Activated T-helper 1 cell treated with Interleukin-2 at 50 U/mL for 16 hours (primary cell): ENCODE results near the gene RMC1.
"Not testable (repeated sequence)": the region's sequence is repeated elsewhere in the genome, so short reads cannot be mapped to it uniquely, and the experiment has no call there.

ENCODE experiments used
- DNase-seq: peaks from one replicate; pipeline ENCODE4 v3.0.0-alpha.2; 2020; ENCODE audit warnings: low read depth

Gene RMC1

DNA sequence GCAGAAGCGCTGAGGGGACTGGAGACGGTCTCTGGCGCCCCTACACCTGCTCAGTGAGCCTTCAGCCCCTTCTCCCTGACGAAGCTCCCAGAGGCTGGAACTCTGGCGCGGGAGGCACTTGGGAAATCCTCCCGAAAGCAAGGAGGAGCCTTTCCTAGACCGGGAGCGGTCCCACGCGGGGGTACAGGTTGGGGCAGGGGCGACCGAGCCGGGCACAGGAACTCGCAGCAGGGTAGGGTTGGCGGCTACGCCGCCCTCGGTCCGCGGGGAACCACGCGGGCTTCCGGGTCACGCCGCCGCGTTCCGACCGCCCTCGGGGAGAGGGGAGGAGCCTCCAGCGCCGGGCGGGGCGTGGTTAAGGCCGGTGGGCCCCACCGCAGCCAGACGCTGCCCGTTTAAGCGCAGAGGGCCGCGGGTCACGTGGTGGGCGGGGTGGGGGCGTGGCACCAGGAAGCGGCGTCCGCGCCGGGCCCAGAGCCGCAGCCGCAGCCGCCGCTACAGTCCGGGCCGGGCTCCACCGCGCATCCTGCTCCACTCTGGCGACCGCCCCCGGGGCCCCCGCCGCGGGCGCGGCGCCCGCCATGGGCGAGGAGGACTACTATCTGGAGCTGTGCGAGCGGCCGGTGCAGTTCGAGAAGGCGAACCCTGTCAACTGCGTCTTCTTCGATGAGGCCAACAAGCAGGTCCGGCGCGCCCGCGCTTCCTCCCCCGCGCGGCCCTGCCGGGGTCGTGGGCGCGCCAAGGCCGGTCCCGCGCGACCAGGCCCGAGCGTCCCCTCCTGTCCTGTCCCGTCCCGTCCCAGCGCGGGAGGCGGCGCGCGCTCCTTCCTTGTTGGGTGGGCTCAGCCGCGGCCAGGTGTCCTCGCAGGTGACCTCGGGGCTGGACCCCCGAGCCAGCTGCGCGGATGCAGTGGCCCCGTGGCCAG, at the start of gene RMC1:
Gene RMC1, plus strand, starts transcription at position 474 of the 925 bp plus-strand sequence. Its CDS starts 108 bp downstream, at position 582.
- peak; percentile 98 for DNase-seq

DNA sequence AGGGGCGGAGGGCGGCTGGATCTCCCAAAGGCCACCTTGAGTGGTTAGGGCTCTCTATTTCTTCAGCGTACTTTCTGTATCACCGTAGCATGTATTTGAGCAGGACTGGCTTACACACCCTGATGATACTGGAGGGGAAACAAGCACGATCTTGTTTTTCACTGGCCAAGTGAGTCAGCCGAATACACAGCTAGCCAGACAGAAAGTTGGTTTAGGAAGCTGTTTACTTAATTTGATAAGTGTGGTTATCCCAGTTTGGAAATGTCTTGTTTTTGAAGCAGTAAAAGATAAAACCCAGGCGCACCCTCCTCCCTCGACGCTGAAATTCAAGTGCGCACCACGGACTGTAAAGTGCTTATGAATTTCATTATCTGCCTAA, 49.6 kb upstream of the RMC1 start:
- no peak for DNase-seq

DNA sequence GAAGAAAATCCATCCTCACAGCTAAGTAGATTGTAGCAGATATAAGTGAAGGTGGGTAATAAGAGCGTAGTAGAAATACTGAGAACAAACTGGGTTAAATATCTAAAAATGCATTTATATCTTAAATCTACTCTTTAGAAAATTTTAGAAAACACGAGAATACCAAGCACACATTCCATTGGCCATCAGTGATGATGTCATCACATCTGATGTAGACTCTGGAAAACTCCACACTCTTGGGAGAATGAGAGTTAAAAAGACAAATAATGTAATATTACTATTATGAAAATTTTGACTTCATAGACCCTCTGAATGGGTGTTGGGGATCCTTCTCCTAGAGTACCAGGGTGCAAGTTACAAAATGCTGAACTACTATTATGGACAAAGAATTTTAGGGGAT, 46.5 kb upstream of the RMC1 start:
- DNase-seq: no peak

DNA sequence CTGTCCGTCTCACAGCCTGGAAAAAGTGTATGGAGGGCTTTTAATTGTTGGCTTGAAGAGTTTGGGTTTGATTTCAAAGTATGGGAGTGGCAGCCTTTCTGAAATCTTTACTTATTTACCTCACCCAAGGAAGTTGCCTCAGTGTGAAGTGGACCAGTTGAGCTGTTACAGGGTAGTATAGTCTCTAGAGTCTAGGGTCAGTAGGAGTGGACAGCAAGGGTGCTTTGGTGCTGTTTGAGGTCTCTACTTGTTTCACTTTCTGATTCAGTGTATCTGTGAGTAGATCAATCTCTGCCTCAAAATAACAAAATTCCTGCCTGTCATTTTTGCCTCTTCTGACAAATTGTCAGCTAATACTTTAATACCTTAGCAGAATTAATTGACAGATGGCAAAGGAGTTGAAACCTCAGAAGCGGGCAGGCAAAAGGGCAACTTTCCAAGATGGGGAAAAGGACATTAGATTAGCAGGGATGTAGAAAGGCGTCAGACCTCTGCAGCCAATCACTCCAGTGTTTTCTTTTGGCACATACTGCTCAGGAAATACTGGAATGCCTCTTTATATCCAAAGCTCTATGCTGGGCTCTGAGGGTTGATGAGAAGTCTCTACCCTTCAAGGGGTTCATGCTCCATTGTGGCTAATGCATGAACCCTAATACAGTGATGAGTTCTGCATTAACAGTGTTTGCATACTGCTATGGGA, 44.3 kb upstream of the RMC1 start:
- DNase-seq: no peak

DNA sequence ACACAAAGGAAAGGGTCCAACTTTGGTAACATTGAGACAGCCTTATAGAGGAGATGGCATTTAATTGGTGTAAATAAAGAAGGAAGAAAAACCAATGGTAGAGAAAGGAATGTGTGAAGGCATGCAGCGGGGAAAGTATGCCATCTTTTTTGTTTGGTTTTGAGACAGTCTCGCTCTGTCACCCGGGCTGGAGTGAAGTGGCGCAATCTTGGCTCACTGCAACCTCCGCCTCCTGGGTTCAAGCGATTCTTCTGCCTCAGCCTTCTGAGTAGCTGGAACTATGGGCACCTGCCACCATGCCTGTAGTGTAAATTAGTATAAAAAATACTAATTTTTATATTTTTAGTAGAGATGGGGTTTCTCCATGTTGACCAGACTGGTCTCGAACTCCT, 43.8 kb upstream of the RMC1 start:
- DNase-seq: no peak

DNA sequence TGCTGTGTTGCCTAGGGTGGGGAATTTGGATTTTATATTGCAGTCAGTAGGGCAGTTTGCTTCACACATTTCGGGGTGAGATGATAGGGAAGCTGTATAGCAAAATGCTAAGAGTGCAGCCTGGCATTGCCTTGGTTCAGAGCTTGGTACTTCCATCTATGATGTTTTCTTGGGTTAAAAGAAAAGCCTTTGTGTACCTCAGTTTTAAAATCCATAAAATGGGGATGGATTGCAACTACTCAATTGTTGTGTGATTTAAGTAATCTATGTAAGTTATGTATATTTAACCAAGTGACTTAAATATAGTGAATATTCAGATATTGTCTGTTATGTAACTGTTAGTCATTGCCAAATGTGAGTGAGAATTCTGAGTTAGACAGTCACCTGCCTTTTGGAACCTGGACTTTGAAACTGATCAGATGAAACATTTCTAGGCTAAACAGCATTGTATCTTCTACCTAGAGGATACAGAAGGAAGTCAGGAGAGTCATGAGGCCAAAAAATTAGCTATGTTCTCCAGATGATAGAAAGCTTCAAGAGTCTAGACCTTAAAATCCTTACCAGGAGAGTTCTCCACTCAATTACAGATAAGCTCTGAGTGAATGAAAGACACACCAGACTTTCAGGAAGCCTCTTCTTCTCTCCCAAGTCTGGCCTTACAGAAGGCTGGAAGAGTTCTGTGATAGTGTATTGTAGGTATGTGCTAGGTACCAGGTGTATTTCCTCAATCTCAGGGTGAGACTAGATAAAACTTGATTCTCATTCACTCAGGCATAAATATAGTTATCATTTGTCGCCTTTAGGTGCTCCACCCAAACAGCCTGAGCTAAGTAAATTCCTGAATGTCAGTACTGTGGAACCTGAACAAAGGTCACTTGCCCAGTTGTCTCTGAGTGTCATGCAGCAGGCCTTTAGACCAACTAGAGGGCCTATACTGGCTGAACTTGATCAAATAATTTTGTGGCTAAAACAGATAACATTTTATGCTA, 42.7 kb upstream of the RMC1 start:
- no peak for DNase-seq

DNA sequence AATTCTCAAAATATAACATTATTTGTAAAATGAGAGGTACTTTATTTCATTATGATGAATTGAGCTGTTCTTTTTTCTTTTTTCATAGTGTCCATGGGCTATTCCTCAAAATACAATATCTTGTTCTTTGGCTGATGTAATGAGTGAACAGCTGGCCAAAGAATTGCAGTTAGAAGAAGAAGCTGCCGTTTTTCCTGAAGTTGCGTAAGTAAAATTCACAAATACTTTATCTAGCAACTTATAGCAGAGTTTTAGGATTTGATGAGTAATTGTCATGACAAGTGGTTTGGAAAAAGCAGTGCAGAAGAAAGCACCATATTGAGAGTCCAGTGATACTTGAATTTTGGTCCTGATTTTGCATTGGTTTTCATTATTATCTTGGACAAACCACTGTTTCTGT, 40.4 kb upstream of the RMC1 start:
- DNase-seq: no peak

DNA sequence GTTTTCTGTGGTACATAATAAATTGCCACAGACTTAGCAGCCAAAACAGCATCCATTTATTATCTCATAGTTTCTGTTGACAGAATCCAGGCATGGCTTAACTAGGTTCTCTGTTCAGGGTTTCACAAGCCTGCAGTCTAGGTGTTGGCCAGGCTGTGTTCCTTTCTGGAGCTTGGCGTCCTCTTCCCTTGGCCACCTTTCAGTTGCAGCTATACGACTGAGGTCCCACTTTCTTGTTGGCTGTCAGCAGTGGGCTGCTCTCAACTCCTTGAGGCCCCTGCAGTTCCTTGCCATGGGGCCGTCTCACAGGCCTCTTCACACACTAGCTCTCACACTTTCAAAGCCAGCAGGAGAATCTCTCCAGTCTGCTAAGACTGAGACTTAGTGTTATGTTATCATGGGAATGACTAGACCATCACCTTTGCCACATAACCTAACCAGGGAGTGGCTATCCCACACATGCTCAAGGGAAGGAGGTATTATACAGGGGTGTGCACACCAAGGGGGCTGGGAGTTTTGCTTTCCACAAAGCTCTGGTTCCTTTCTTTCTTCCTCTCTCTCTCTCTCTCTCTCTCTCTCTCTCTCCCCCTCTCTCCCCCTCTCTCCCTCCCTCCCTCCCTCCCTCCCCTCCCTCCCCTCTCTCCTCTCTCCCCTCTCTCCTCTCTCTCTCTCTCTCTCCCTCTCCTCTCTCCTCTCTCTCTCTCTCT, 34.4 kb upstream of the RMC1 start:
- DNase-seq: no peak

DNA sequence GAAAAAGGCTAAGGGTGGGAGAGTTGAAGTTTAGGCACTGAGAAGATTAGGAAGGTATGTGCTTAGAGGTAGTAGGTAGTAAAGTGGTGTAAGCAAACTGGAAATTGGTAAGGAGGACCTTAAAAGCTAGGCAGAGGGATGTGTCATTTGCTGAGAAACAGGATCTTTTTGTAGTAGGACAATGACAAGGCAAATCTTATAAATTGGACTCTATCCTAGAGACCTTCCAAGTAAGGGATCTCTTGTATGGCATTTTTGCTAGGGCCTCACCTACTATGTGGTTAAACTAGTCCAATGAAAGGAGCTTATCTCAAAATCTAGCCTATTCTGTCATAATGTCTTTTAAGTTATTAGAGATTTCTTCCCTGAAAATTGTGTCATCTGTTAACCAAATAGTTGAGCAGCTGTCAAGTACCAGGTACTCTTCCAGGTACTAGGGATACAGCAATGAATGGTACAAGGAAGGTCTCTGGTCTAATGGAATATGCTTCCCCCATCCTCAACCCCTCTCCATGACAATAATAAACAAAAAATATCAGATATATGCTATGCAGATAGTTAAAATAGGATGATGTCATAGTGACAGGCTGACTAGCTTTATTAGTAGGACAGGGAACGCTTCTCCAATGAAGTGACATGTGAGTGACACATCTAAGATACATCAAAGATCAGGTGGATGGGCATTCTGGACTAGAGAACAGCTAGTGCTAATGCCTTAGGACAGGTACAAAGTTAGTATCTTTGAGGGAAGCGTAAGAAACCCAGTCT, 32.5 kb upstream of the RMC1 start:
- no peak for DNase-seq

DNA sequence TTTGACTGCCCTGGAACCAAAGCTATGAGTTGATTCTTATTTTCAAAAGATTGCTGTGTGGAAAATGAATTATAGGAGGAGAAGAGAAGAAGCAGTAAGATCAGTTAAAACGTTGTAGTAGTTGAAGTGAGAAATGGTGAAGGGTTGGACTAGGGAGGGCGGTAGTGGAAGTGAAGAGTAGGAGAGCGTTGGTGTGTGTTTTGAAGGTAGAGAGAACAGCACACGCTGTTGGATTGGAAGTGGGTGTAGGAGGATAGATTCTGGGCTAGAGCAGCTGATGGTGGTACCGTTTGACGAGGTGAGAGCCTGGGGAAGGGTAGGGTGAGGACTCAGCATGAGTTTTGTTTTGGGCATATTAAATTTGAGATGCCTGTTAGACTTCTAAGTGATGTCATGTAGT, 31.8 kb upstream of the RMC1 start:
- no peak for DNase-seq

DNA sequence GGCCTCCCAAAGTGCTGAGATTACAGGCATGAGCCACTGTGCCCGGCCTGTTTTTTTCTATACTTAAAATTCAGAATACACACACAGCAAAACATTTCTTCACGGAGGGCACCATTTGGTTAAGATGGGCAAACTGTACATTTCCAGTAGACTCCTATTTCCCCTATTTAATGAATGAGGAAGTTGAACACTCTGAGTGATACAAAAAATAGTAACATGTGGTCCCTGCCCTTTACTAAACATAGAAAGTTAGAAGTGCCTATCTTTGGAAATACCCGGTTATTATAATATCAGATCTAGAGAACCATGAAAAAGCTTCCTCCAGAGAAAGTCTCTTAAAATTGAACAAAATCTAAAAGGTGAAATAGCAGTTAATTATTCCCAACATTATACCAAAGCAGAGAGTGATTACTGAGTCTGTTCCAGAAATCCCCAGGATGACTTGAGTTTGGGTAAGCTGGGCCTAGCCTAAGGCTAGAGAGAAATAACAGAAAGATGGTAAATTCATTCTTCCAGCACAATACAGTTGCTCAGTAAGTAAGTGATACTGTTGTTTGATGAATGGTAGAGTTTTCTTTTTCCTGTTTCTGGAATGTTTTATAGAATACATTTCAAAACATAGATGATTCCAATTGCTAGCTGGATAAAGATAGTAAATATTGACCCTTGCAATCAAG, 23.3 kb upstream of the RMC1 start:
- no peak for DNase-seq

DNA sequence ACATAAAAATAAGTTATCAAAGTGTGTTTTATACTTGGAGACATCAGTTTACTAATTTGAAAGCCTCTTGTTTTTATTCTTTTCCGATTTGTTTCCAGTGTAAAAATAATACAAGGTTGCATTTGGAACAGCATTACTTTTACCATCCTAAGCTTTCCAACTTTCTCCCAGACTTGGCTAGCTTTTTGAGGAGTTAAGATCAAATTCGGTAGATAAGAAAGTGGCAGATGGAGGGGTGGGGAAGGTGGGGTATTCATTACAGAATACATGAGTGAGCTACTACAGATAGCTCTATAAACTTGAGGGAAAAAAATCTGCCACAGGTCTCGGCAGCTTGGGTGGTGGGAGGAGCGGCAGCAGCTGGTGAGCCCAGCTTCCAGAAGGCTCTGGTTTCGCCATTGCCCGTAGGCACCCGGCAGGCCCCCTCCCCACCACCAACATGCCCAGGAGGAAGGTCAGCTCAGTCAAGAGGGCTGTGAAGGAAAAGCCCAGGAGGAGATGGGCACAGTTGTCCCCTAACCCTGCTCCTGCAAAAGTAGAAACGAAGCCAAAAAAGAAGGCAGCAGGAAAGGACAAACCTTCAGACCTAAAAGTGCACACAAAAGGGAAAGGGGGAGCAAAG, 18.6 kb upstream of the RMC1 start:
- no peak for DNase-seq

DNA sequence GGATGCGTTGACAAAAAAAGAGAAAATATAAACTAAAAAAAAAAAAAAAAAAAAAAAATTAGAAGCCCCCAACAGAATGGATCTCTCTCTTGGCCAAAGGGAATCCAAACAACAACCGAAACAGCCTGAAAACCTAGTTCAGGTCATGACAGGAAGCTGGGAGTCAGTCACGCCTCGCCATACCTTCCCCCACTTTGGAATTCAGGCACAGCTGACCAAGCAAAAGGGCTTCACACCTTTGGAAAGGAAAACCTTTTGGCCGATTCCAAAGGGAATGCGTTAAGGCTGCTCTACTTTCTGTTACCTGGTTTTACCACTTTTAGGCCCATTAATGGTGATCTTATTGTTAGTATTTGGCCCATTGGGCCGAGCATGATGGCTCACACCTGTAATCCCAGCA, 17.9 kb upstream of the RMC1 start:
- no peak for DNase-seq

DNA sequence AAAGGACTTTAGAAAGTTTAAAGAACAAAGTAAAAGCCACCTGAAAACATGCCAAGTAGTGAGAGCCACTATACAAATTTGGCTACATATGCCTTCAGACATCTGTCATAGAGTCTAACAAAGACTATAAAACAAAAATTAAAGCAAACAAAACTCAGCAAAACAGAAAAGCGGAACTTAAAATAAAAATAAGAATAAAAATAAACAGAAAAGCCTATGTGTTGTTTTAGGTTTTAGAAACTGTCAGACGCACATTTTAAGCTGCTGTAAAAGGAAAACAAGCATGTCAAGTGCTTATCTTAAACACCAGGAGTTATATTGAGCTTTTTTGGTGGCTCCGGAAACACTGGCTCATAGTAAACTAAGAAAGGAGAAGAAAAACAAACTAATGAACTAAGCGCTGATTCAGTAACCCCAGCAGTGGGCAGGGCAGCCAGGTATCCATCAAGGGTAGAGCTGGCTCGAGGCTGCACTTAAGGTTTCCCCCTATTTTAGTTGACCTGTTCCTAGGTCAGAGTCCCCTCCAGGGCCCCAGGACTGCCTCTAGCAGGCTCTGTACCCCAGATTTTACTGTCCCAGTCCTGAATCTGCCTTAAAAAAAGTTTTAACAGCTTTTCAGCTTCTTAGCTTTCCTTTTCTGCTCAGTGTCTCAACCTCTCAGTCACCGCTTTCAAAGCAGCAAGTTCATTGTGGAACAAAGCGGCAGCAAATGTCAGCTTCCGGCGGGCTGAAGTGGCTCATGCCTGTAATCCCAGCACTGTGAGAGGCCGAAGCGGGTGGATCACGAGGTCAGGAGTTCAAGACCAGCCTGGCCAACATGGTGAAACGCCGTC, 15.4 kb upstream of the RMC1 start:
- no peak for DNase-seq

DNA sequence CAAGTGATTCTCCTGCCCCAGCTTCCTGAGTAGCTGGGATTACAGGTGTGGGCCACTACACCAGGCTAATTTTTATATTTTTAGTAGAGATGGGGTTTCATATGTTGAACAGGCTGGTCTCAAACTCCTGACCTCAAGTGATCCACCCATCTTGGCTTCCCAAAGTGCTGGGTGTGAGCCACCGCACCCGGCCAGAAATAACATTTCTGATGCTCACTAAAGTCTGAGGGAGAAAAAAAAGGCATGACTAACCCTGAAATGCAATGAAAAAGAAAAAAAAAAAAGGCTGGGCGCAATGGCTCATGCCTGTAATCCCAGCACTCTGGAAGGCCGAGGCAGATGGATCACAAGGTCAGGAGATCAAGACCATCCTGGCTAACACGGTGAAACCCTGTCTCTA, 13.7 kb upstream of the RMC1 start:
- not testable (repeated sequence) for DNase-seq

DNA sequence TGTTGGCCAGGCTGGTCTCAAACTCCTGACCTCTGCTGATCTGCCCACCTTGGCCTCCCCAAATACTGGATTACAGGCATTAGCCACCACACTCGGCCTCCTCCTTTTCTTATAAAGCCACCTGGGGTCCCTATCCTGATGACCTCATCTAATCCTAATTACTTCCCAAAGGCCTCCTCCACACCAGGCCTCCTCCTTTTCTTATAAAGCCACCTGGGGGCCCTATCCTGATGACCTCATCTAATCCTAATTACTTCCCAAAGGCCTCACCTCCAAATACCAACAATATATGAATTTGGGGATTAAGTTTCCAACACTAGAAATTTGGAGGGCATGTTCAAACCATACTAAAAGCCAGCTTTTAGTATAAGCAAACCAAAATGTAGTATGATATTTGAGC, 9.7 kb upstream of the RMC1 start:
- DNase-seq: no peak

DNA sequence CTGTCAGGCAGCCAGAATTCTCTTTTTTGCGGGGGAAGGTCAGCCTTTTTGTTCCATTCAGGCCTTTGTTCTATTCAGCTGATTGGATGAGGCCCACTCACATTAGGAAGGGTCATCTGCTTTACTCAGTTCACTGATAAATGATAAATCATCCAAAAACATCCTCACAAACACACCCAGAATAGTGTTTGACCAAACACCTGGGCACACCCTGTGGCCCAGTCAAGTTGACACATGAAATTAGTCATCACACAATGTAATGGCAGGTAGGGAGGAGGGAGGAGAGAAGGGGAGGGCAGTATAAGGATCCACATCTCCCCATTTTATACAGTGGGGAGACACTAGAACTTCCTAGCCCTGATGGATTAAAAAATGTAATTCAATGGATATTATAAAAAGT, 8.3 kb upstream of the RMC1 start:
- DNase-seq: no peak

DNA sequence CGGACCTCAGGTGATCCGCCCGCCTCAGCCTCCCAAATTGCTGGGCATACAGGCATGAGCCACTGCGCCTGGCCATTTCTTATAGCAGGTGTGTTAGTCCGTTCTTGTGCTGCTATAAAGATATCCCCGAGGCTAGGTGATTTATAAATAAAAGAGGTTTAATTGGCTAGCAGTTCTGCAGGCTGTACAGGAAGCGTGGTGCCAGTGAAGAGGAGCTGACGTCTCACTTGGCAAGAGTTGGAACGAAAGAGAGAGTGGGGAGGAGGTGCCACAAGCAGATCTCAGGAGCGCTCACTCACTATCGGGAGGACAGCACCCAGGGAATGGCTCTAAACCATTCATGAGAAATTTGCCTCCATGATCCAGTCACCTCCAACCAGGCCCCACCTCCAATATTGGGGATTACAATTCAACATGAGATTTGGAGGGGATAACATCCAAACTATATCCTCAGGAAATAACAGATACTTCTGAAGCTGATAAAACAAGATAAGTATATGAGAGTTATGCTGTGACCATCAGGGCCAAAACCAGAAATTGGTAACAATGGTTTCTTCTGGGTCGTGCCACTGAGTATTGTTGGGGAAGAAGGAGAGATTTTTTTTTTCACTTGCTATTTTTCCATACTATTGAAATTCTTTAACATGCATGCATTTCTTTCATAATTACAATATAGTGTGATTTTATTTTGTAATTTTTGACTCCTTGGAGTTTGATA, 7.4 kb upstream of the RMC1 start:
- no peak for DNase-seq
